IPS-18a (cell line): ENCODE data around the gene DUSP7.
A peak's percentile ranks its signal among the peaks of the same experiment; 100 is the strongest.

Experiments used
- H3K27ac ChIP-seq: one replicate; pipeline ENCODE4 v1.5.1; 2013; ENCODE audit warnings: low read length
- H3K27me3 ChIP-seq: one replicate; pipeline ENCODE4 v1.6.1; 2013; ENCODE audit warnings: mild to moderate bottlenecking, low read length; ENCODE audit not compliant: control insufficient read depth, insufficient read depth
- H3K36me3 ChIP-seq: one replicate; pipeline ENCODE4 v1.6.1; 2013; ENCODE audit warnings: low read depth, low read length; ENCODE audit not compliant: control insufficient read depth
- H3K4me1 ChIP-seq: one replicate; pipeline ENCODE4 v1.6.1; 2013; ENCODE audit warnings: low read depth, low read length; ENCODE audit not compliant: control insufficient read depth
- H3K4me3 ChIP-seq: one replicate; pipeline ENCODE4 v1.5.1; 2013; ENCODE audit warnings: low read length
- H3K9ac ChIP-seq: one replicate; pipeline ENCODE4 v1.6.1; 2013; ENCODE audit warnings: mild to moderate bottlenecking, low read length, moderate library complexity
- H3K9me3 ChIP-seq: one replicate; pipeline ENCODE4 v1.6.1; 2013; ENCODE audit warnings: low read depth, low read length; ENCODE audit not compliant: control insufficient read depth

The DUSP7 gene

GRCh38 chr3:52006017-52006819 is 50.2 kb downstream of the DUSP7 start:
- no peaks in the 10 kb centered on the region for H3K36me3 ChIP-seq
- H3K27ac ChIP-seq = peak overlapping the region; percentile 37
- no peaks in the 10 kb centered on the region for H3K9me3 ChIP-seq
- H3K4me1 ChIP-seq = peaks cover 50% of the 10 kb centered on the region
- peak overlapping the region; percentile 38 for H3K4me3 ChIP-seq
- H3K27me3 ChIP-seq = no peaks in the 10 kb centered on the region
- peak overlapping the region; percentile 10 for H3K9ac ChIP-seq

- H3K9me3 ChIP-seq = no peaks in the 10 kb centered on the region
- H3K36me3 ChIP-seq = no peaks in the 10 kb centered on the region
- H3K9ac ChIP-seq = peak overlapping the region; percentile 10
- H3K27ac ChIP-seq = peak overlapping the region; percentile 37
- peaks cover 50% of the 10 kb centered on the region for H3K4me1 ChIP-seq
- H3K27me3 ChIP-seq = no peaks in the 10 kb centered on the region
- peak overlapping the region; percentile 38 for H3K4me3 ChIP-seq
Measured at GRCh38 chr3:52005571-52005986, 50.8 kb downstream of the DUSP7 start.

- Histone ChIP-seq H3K27me3 (no peaks in the 10 kb centered on the region), H3K9ac (peak overlapping the region; percentile 9), H3K4me1 (peaks cover 50% of the 10 kb centered on the region), H3K9me3 (no peaks in the 10 kb centered on the region), H3K36me3 (no peaks in the 10 kb centered on the region), H3K27ac (peak overlapping the region; percentile 1), H3K4me3 (peak overlapping the region; percentile 38)
Measured at GRCh38 chr3:52004906-52005395, 51.4 kb downstream of the DUSP7 start.

GRCh38 chr3:52004163-52004787 is 52.1 kb downstream of the DUSP7 start:
- Histone ChIP-seq H3K27me3 (no peaks in the 10 kb centered on the region), H3K27ac (no peak overlapping the region), H3K9me3 (no peaks in the 10 kb centered on the region), H3K36me3 (no peaks in the 10 kb centered on the region), H3K4me1 (peaks cover 50% of the 10 kb centered on the region), H3K4me3 (no peak overlapping the region), H3K9ac (no peak overlapping the region)

- Histone ChIP-seq H3K9ac (no peak overlapping the region), H3K4me1 (peaks cover 52% of the 10 kb centered on the region), H3K27me3 (no peaks in the 10 kb centered on the region), H3K9me3 (no peaks in the 10 kb centered on the region), H3K4me3 (peak overlapping the region; percentile 16), H3K27ac (no peak overlapping the region), H3K36me3 (no peaks in the 10 kb centered on the region)
Measured at GRCh38 chr3:52002748-52003147, 53.6 kb downstream of the DUSP7 start.

GRCh38 chr3:52001443-52001974 is 54.9 kb downstream of the DUSP7 start:
- Histone ChIP-seq H3K9ac (no peak overlapping the region), H3K4me1 (peaks cover 44% of the 10 kb centered on the region), H3K27ac (no peak overlapping the region), H3K9me3 (no peaks in the 10 kb centered on the region), H3K4me3 (no peak overlapping the region), H3K27me3 (no peaks in the 10 kb centered on the region), H3K36me3 (no peaks in the 10 kb centered on the region)

- peaks cover 3% of the 10 kb centered on the region for H3K36me3 ChIP-seq
- H3K27ac ChIP-seq = no peak overlapping the region
- no peak overlapping the region for H3K4me3 ChIP-seq
- no peaks in the 10 kb centered on the region for H3K27me3 ChIP-seq
- H3K4me1 ChIP-seq = peaks cover 31% of the 10 kb centered on the region
- no peak overlapping the region for H3K9ac ChIP-seq
- H3K9me3 ChIP-seq = no peaks in the 10 kb centered on the region
Measured at GRCh38 chr3:51999846-52000245, 56.5 kb downstream of the DUSP7 start.
